ENCODE results near the gene HNRNPDL. TPM values are rescaled to one million over a fixed set of nuclear protein-coding genes. Genes with fewer than 3 reads are reported as not detected.
"Not testable (repeated sequence)": the region's sequence is repeated elsewhere in the genome, so short reads cannot be mapped to it uniquely, and the experiment has no call there.

The HNRNPDL gene
- total RNA-seq, 1 donor: 143 TPM

GRCh38 chr4:82422616-82423015 lies 7.6 kb downstream of the HNRNPDL start:
- Histone ChIP-seq H3K36me3 (ENCODE audit: insufficient read depth, low read length) (peaks cover 45% of the 10 kb centered on the region), H3K27me3 (ENCODE audit: insufficient read depth, low read length) (no peaks in the 10 kb centered on the region), H3K4me2 (ENCODE audit: insufficient read depth, low read length) (no peak overlapping the region), H3K9me3 (ENCODE audit: low read depth, low read length) (no peaks in the 10 kb centered on the region), H3K4me1 (ENCODE audit: insufficient read depth, low read length) (peaks cover 38% of the 10 kb centered on the region), H3K27ac (ENCODE audit: low read depth, low read length) (no peak overlapping the region), H2AFZ (ENCODE audit: low read length) (no peak overlapping the region), H3K79me2 (ENCODE audit: insufficient read depth, low read length) (peaks cover 23% of the 10 kb centered on the region), H4K20me1 (ENCODE audit: insufficient read depth, low read length) (peaks cover 52% of the 10 kb centered on the region), H3K4me3 (ENCODE audit: insufficient read depth, low read length) (no peak overlapping the region)
- TF ChIP-seq CTCF (IDR thresholded peaks at IDR 0.05; ENCODE audit: extremely low read depth, low read depth, low read length): no peak
- no peak for DNase-seq (ENCODE audit: insufficient read length, low spot score, missing footprints)

- H3K4me3 ChIP-seq (ENCODE audit: insufficient read depth, low read length): no peak overlapping the region
- peaks cover 32% of the 10 kb centered on the region for H3K4me1 ChIP-seq (ENCODE audit: insufficient read depth, low read length)
- H3K9me3 ChIP-seq (ENCODE audit: low read depth, low read length): no peaks in the 10 kb centered on the region
- H3K36me3 ChIP-seq (ENCODE audit: insufficient read depth, low read length): peaks cover 39% of the 10 kb centered on the region
- no peak overlapping the region for H2AFZ ChIP-seq (ENCODE audit: low read length)
- no peak overlapping the region for H3K4me2 ChIP-seq (ENCODE audit: insufficient read depth, low read length)
- no peaks in the 10 kb centered on the region for H3K27me3 ChIP-seq (ENCODE audit: insufficient read depth, low read length)
- DNase-seq (ENCODE audit: insufficient read length, low spot score, missing footprints): no peak
- peaks cover 16% of the 10 kb centered on the region for H3K79me2 ChIP-seq (ENCODE audit: insufficient read depth, low read length)
- H3K27ac ChIP-seq (ENCODE audit: low read depth, low read length): no peak overlapping the region
- TF ChIP-seq CTCF (IDR thresholded peaks at IDR 0.05; ENCODE audit: extremely low read depth, low read depth, low read length): no peak
- H4K20me1 ChIP-seq (ENCODE audit: insufficient read depth, low read length): peaks cover 46% of the 10 kb centered on the region
Measured at GRCh38 chr4:82421796-82422560, 8.3 kb downstream of the HNRNPDL start.

- no peak overlapping the region for H3K4me2 ChIP-seq (ENCODE audit: insufficient read depth, low read length)
- H3K4me1 ChIP-seq (ENCODE audit: insufficient read depth, low read length): peaks cover 9% of the 10 kb centered on the region
- no peak for TF ChIP-seq CTCF (IDR thresholded peaks at IDR 0.05; ENCODE audit: extremely low read depth, low read depth, low read length)
- no peak overlapping the region for H2AFZ ChIP-seq (ENCODE audit: low read length)
- no peaks in the 10 kb centered on the region for H3K79me2 ChIP-seq (ENCODE audit: insufficient read depth, low read length)
- H3K4me3 ChIP-seq (ENCODE audit: insufficient read depth, low read length): no peak overlapping the region
- H3K27ac ChIP-seq (ENCODE audit: low read depth, low read length): no peak overlapping the region
- H3K27me3 ChIP-seq (ENCODE audit: insufficient read depth, low read length): peaks cover 7% of the 10 kb centered on the region
- peaks cover 21% of the 10 kb centered on the region for H4K20me1 ChIP-seq (ENCODE audit: insufficient read depth, low read length)
- peak; percentile 23 for DNase-seq (ENCODE audit: insufficient read length, low spot score, missing footprints)
- no peaks in the 10 kb centered on the region for H3K9me3 ChIP-seq (ENCODE audit: low read depth, low read length)
- H3K36me3 ChIP-seq (ENCODE audit: insufficient read depth, low read length): peaks cover 14% of the 10 kb centered on the region
Measured at GRCh38 chr4:82419451-82419850, 10.8 kb downstream of the HNRNPDL start.

- Histone ChIP-seq H4K20me1 (ENCODE audit: insufficient read depth, low read length) (no peaks in the 10 kb centered on the region), H3K4me3 (ENCODE audit: insufficient read depth, low read length) (no peak overlapping the region), H3K36me3 (ENCODE audit: insufficient read depth, low read length) (no peaks in the 10 kb centered on the region), H3K79me2 (ENCODE audit: insufficient read depth, low read length) (no peaks in the 10 kb centered on the region), H3K4me2 (ENCODE audit: insufficient read depth, low read length) (no peak overlapping the region), H2AFZ (ENCODE audit: low read length) (no peak overlapping the region), H3K27me3 (ENCODE audit: insufficient read depth, low read length) (peaks cover 10% of the 10 kb centered on the region), H3K27ac (ENCODE audit: low read depth, low read length) (no peak overlapping the region), H3K9me3 (ENCODE audit: low read depth, low read length) (no peaks in the 10 kb centered on the region), H3K4me1 (ENCODE audit: insufficient read depth, low read length) (no peaks in the 10 kb centered on the region)
- DNase-seq (ENCODE audit: insufficient read length, low spot score, missing footprints): no peak
- TF ChIP-seq CTCF (IDR thresholded peaks at IDR 0.05; ENCODE audit: extremely low read depth, low read depth, low read length): no peak
Measured at GRCh38 chr4:82415922-82416365, 14.3 kb downstream of the HNRNPDL start.

- not testable (repeated sequence) for H3K79me2 ChIP-seq (ENCODE audit: insufficient read depth, low read length); DNase-seq (ENCODE audit: insufficient read length, low spot score, missing footprints); H2AFZ ChIP-seq (ENCODE audit: low read length); H3K9me3 ChIP-seq (ENCODE audit: low read depth, low read length); H3K27ac ChIP-seq (ENCODE audit: low read depth, low read length); H4K20me1 ChIP-seq (ENCODE audit: insufficient read depth, low read length); H3K36me3 ChIP-seq (ENCODE audit: insufficient read depth, low read length); H3K4me3 ChIP-seq (ENCODE audit: insufficient read depth, low read length); H3K4me1 ChIP-seq (ENCODE audit: insufficient read depth, low read length); H3K4me2 ChIP-seq (ENCODE audit: insufficient read depth, low read length)
- H3K27me3 ChIP-seq (ENCODE audit: insufficient read depth, low read length): peaks cover 10% of the 10 kb centered on the region
Measured at GRCh38 chr4:82415061-82415460, 15.2 kb downstream of the HNRNPDL start.
